ENCODE measurements around the gene FGF11. TPM values are rescaled to one million over a fixed set of nuclear protein-coding genes. Genes with fewer than 3 reads are reported as not detected.

The FGF11 gene
- total and polyA plus RNA-seq, 2 of the 13 experiments (the other 11 are each of a cell fraction or from before 2014, with no cell fraction given) = 0.20 to 7.6 TPM

GRCh38 chr17:7484067-7484918 lies 45.0 kb downstream of the FGF11 start, which contains the start of gene POLR2A (continued):
- TF ChIP-seq ZNF333 (CRISPR knock-in tag; IDR thresholded peaks at IDR 0.05; ENCODE audit: borderline replicate concordance) (no peak; the same call in 1 of the 2 replicates), ZNF383 (CRISPR knock-in tag; IDR thresholded peaks at IDR 0.05; ENCODE audit: borderline replicate concordance) (0 out of 2 replicates have a peak, but pooled peaks have one; percentile 77), ZNF589 (CRISPR knock-in tag; conservative IDR thresholded peaks at IDR 0.05) (0 out of 2 replicates have a peak, but pooled peaks have one; percentile 28), BRCA1 (CRISPR knock-in tag; IDR thresholded peaks at IDR 0.05) (peak; percentile 96), BCL3 (CRISPR knock-in tag; IDR thresholded peaks at IDR 0.05) (no peak), MAFG (CRISPR knock-in tag; IDR thresholded peaks at IDR 0.05) (no peak), ISX (CRISPR knock-in tag; conservative IDR thresholded peaks at IDR 0.05) (peak; percentile 95; the same call in 1 of the 2 replicates), ZNF326 (CRISPR knock-in tag; IDR thresholded peaks at IDR 0.05; ENCODE audit: borderline replicate concordance) (no peak), ZNF441 (CRISPR knock-in tag; IDR thresholded peaks at IDR 0.05; ENCODE audit: borderline replicate concordance) (peak; percentile 76), BCL6 (CRISPR knock-in tag; IDR thresholded peaks at IDR 0.05) (peak; percentile 59), SMYD3 (CRISPR knock-in tag; IDR thresholded peaks at IDR 0.05) (no peak; the same call in 1 of the 2 replicates), CREB1 (IDR thresholded peaks at IDR 0.05) (peak; percentile 30), CREB1 (CRISPR knock-in tag; IDR thresholded peaks at IDR 0.05) (no peak; the same call in 1 of the 2 replicates)
- TF ChIP-seq, protein P1, sequence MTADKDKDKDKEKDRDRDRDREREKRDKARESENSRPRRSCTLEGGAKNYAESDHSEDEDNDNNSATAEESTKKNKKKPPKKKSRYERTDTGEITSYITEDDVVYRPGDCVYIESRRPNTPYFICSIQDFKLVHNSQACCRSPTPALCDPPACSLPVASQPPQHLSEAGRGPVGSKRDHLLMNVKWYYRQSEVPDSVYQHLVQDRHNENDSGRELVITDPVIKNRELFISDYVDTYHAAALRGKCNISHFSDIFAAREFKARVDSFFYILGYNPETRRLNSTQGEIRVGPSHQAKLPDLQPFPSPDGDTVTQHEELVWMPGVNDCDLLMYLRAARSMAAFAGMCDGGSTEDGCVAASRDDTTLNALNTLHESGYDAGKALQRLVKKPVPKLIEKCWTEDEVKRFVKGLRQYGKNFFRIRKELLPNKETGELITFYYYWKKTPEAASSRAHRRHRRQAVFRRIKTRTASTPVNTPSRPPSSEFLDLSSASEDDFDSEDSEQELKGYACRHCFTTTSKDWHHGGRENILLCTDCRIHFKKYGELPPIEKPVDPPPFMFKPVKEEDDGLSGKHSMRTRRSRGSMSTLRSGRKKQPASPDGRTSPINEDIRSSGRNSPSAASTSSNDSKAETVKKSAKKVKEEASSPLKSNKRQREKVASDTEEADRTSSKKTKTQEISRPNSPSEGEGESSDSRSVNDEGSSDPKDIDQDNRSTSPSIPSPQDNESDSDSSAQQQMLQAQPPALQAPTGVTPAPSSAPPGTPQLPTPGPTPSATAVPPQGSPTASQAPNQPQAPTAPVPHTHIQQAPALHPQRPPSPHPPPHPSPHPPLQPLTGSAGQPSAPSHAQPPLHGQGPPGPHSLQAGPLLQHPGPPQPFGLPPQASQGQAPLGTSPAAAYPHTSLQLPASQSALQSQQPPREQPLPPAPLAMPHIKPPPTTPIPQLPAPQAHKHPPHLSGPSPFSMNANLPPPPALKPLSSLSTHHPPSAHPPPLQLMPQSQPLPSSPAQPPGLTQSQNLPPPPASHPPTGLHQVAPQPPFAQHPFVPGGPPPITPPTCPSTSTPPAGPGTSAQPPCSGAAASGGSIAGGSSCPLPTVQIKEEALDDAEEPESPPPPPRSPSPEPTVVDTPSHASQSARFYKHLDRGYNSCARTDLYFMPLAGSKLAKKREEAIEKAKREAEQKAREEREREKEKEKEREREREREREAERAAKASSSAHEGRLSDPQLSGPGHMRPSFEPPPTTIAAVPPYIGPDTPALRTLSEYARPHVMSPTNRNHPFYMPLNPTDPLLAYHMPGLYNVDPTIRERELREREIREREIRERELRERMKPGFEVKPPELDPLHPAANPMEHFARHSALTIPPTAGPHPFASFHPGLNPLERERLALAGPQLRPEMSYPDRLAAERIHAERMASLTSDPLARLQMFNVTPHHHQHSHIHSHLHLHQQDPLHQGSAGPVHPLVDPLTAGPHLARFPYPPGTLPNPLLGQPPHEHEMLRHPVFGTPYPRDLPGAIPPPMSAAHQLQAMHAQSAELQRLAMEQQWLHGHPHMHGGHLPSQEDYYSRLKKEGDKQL (CRISPR knock-in tag; IDR thresholded peaks at IDR 0.05; ENCODE audit: low read depth) = peak; percentile 75
- TF ChIP-seq, protein P2, sequence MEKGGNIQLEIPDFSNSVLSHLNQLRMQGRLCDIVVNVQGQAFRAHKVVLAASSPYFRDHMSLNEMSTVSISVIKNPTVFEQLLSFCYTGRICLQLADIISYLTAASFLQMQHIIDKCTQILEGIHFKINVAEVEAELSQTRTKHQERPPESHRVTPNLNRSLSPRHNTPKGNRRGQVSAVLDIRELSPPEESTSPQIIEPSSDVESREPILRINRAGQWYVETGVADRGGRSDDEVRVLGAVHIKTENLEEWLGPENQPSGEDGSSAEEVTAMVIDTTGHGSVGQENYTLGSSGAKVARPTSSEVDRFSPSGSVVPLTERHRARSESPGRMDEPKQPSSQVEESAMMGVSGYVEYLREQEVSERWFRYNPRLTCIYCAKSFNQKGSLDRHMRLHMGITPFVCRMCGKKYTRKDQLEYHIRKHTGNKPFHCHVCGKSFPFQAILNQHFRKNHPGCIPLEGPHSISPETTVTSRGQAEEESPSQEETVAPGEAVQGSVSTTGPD (CRISPR knock-in tag; IDR thresholded peaks at IDR 0.05) = no peak
- TF ChIP-seq, protein P3, sequence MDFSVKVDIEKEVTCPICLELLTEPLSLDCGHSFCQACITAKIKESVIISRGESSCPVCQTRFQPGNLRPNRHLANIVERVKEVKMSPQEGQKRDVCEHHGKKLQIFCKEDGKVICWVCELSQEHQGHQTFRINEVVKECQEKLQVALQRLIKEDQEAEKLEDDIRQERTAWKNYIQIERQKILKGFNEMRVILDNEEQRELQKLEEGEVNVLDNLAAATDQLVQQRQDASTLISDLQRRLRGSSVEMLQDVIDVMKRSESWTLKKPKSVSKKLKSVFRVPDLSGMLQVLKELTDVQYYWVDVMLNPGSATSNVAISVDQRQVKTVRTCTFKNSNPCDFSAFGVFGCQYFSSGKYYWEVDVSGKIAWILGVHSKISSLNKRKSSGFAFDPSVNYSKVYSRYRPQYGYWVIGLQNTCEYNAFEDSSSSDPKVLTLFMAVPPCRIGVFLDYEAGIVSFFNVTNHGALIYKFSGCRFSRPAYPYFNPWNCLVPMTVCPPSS (IDR thresholded peaks at IDR 0.05) = no peak
- TF ChIP-seq, protein P4, sequence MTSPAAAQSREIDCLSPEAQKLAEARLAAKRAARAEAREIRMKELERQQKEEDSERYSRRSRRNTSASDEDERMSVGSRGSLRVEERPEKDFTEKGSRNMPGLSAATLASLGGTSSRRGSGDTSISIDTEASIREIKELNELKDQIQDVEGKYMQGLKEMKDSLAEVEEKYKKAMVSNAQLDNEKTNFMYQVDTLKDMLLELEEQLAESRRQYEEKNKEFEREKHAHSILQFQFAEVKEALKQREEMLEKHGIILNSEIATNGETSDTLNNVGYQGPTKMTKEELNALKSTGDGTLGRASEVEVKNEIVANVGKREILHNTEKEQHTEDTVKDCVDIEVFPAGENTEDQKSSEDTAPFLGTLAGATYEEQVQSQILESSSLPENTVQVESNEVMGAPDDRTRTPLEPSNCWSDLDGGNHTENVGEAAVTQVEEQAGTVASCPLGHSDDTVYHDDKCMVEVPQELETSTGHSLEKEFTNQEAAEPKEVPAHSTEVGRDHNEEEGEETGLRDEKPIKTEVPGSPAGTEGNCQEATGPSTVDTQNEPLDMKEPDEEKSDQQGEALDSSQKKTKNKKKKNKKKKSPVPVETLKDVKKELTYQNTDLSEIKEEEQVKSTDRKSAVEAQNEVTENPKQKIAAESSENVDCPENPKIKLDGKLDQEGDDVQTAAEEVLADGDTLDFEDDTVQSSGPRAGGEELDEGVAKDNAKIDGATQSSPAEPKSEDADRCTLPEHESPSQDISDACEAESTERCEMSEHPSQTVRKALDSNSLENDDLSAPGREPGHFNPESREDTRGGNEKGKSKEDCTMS (CRISPR knock-in tag; conservative IDR thresholded peaks at IDR 0.05) = no peak

Measured in HepG2 (cell line).